ENCODE measurements around the gene SERTAD3.
A peak's percentile ranks its signal among the peaks of the same experiment; 100 is the strongest.
"Not testable (repeated sequence)": the region's sequence is repeated elsewhere in the genome, so short reads cannot be mapped to it uniquely, and the experiment has no call there.

Gene SERTAD3

GRCh38 chr19:40428197-40428596 lies 15.9 kb downstream of the SERTAD3 start:
- H4K8ac ChIP-seq (ENCODE audit: low read length); H2AFZ ChIP-seq (ENCODE audit: low read depth, low read length); H3K79me1 ChIP-seq (replicated peaks; ENCODE audit: low read length, poor library complexity, severe bottlenecking); H3K9me3 ChIP-seq (ENCODE audit: control insufficient read depth, low read length); H3K18ac ChIP-seq (ENCODE audit: low read depth in 1 of 2, low read length in 2 of 2); H3K4ac ChIP-seq (ENCODE audit: low read depth in 1 of 2, low read length in 2 of 2); H3K4me3 ChIP-seq (ENCODE audit: insufficient read depth in 1 of 2, low read depth in 1 of 2, low read length in 2 of 2); H3K23ac ChIP-seq (ENCODE audit: low read length in 2 of 2); H3K27ac ChIP-seq (ENCODE audit: low read length, poor library complexity, severe bottlenecking); H3K36me3 ChIP-seq (ENCODE audit: control insufficient read depth in 1 of 2, insufficient read depth in 2 of 2, low read depth in 1 of 2, low read length in 2 of 2); H2BK120ac ChIP-seq (ENCODE audit: low read depth, low read length); H3K14ac ChIP-seq (ENCODE audit: low read length in 2 of 2); H3K4me2 ChIP-seq (ENCODE audit: low read length, poor library complexity, severe bottlenecking); H2BK5ac ChIP-seq (ENCODE audit: low read depth, low read length, poor library complexity, severe bottlenecking); H2BK12ac ChIP-seq (ENCODE audit: low read length in 2 of 2); H2AK5ac ChIP-seq (ENCODE audit: low read length, severe bottlenecking); H4K91ac ChIP-seq (ENCODE audit: low read length); H2BK15ac ChIP-seq (ENCODE audit: low read depth, poor library complexity, severe bottlenecking); H3K27me3 ChIP-seq (ENCODE audit: control insufficient read depth in 1 of 2, insufficient read depth in 1 of 2, low read length in 2 of 2); H3K9ac ChIP-seq (ENCODE audit: low read length); DNase-seq: not testable (repeated sequence)
- H3K4me1 ChIP-seq (ENCODE audit: control insufficient read depth, insufficient read depth, low read depth, low read length), result peaks cover 10% of the 10 kb centered on the region
- WGBS, result 96% methylated on average over 7 of the region's 7 CpGs

GRCh38 chr19:40425450-40426287 lies 18.5 kb downstream of the SERTAD3 start, which contains the start of gene SERTAD1:
TSS of gene SERTAD1 (minus strand) at chr19:40425992. CDS start at chr19:40423546, 2,446 bp downstream.
- H3K4me2 ChIP-seq (ENCODE audit: low read length, poor library complexity, severe bottlenecking), result peak within 1 kb of the TSS; percentile 94
- H3K27me3 ChIP-seq (ENCODE audit: control insufficient read depth in 1 of 2, insufficient read depth in 1 of 2, low read length in 2 of 2), result no peaks in the 10 kb centered on the region
- H3K14ac ChIP-seq (ENCODE audit: low read length in 2 of 2), result peak within 1 kb of the TSS in 1 of 2 experiments; percentile 94
- H3K9me3 ChIP-seq (ENCODE audit: control insufficient read depth, low read length), result no peaks in the 10 kb centered on the region
- peak within 1 kb of the TSS; percentile 99 for H3K9ac ChIP-seq (ENCODE audit: low read length)
- H2BK12ac ChIP-seq (ENCODE audit: low read length in 2 of 2), result peak within 1 kb of the TSS; percentile 75
- peak within 1 kb of the TSS; percentile 99 for H3K27ac ChIP-seq (ENCODE audit: low read length, poor library complexity, severe bottlenecking)
- H4K8ac ChIP-seq (ENCODE audit: low read length), result peak within 1 kb of the TSS; percentile 83
- peak within 1 kb of the TSS; percentile 80 to 86 for H3K4me3 ChIP-seq (ENCODE audit: insufficient read depth in 1 of 2, low read depth in 1 of 2, low read length in 2 of 2)
- peaks cover 10% of the 10 kb centered on the region for H3K4me1 ChIP-seq (ENCODE audit: control insufficient read depth, insufficient read depth, low read depth, low read length)
- peaks cover 6% of the 10 kb centered on the region for H3K79me1 ChIP-seq (replicated peaks; ENCODE audit: low read length, poor library complexity, severe bottlenecking)
- H2AFZ ChIP-seq (ENCODE audit: low read depth, low read length), result no peak within 1 kb of the TSS
- peak within 1 kb of the TSS; percentile 100 for H2BK15ac ChIP-seq (ENCODE audit: low read depth, poor library complexity, severe bottlenecking)
- H2AK5ac ChIP-seq (ENCODE audit: low read length, severe bottlenecking), result peak within 1 kb of the TSS; percentile 88
- H3K18ac ChIP-seq (ENCODE audit: low read depth in 1 of 2, low read length in 2 of 2), result peak within 1 kb of the TSS; percentile 86 to 96
- under 1% methylated on average over 61 of the region's 75 CpGs for WGBS
- DNase-seq, result peak; percentile 99
- peak within 1 kb of the TSS; percentile 67 to 98 for H3K23ac ChIP-seq (ENCODE audit: low read length in 2 of 2)
- H4K91ac ChIP-seq (ENCODE audit: low read length), result peak within 1 kb of the TSS; percentile 85
- peak within 1 kb of the TSS; percentile 96 for H2BK120ac ChIP-seq (ENCODE audit: low read depth, low read length)
- H3K4ac ChIP-seq (ENCODE audit: low read depth in 1 of 2, low read length in 2 of 2), result peak within 1 kb of the TSS; percentile 73 to 89
- peaks cover 11 to 15% of the 10 kb centered on the region in 2 experiments for H3K36me3 ChIP-seq (ENCODE audit: control insufficient read depth in 1 of 2, insufficient read depth in 2 of 2, low read depth in 1 of 2, low read length in 2 of 2)
- H2BK5ac ChIP-seq (ENCODE audit: low read depth, low read length, poor library complexity, severe bottlenecking), result peak within 1 kb of the TSS; percentile 97

- H3K27ac ChIP-seq (ENCODE audit: low read length, poor library complexity, severe bottlenecking), result peak overlapping the region; percentile 99
- H2AFZ ChIP-seq (ENCODE audit: low read depth, low read length), result no peak overlapping the region
- peak overlapping the region; percentile 75 for H2BK12ac ChIP-seq (ENCODE audit: low read length in 2 of 2)
- peak overlapping the region; percentile 88 for H2AK5ac ChIP-seq (ENCODE audit: low read length, severe bottlenecking)
- H2BK5ac ChIP-seq (ENCODE audit: low read depth, low read length, poor library complexity, severe bottlenecking), result peak overlapping the region; percentile 97
- peak overlapping the region; percentile 99 for H3K9ac ChIP-seq (ENCODE audit: low read length)
- no peaks in the 10 kb centered on the region for H3K27me3 ChIP-seq (ENCODE audit: control insufficient read depth in 1 of 2, insufficient read depth in 1 of 2, low read length in 2 of 2)
- H3K9me3 ChIP-seq (ENCODE audit: control insufficient read depth, low read length), result no peaks in the 10 kb centered on the region
- peaks cover 11% of the 10 kb centered on the region for H3K4me1 ChIP-seq (ENCODE audit: control insufficient read depth, insufficient read depth, low read depth, low read length)
- peak overlapping the region; percentile 67 to 98 for H3K23ac ChIP-seq (ENCODE audit: low read length in 2 of 2)
- peak overlapping the region; percentile 83 for H4K8ac ChIP-seq (ENCODE audit: low read length)
- H3K4me3 ChIP-seq (ENCODE audit: insufficient read depth in 1 of 2, low read depth in 1 of 2, low read length in 2 of 2), result peak overlapping the region; percentile 80 to 86
- peak overlapping the region; percentile 96 for H2BK120ac ChIP-seq (ENCODE audit: low read depth, low read length)
- peak overlapping the region; percentile 86 to 96 for H3K18ac ChIP-seq (ENCODE audit: low read depth in 1 of 2, low read length in 2 of 2)
- H2BK15ac ChIP-seq (ENCODE audit: low read depth, poor library complexity, severe bottlenecking), result peak overlapping the region; percentile 100
- peak overlapping the region; percentile 94 for H3K4me2 ChIP-seq (ENCODE audit: low read length, poor library complexity, severe bottlenecking)
- peaks cover 6% of the 10 kb centered on the region for H3K79me1 ChIP-seq (replicated peaks; ENCODE audit: low read length, poor library complexity, severe bottlenecking)
- peak; percentile 41 for DNase-seq
- peak overlapping the region; percentile 85 for H4K91ac ChIP-seq (ENCODE audit: low read length)
- WGBS, result 1% methylated on average over 20 of the region's 28 CpGs
- H3K14ac ChIP-seq (ENCODE audit: low read length in 2 of 2), result peak overlapping the region; percentile 43 to 94
- peaks cover 11 to 15% of the 10 kb centered on the region in 2 experiments for H3K36me3 ChIP-seq (ENCODE audit: control insufficient read depth in 1 of 2, insufficient read depth in 2 of 2, low read depth in 1 of 2, low read length in 2 of 2)
- peak overlapping the region; percentile 73 to 89 for H3K4ac ChIP-seq (ENCODE audit: low read depth in 1 of 2, low read length in 2 of 2)
Measured at GRCh38 chr19:40424637-40425449, 19.3 kb downstream of the SERTAD3 start.

GRCh38 chr19:40423938-40424337 lies 20.2 kb downstream of the SERTAD3 start:
- no peak overlapping the region for H2AK5ac ChIP-seq (ENCODE audit: low read length, severe bottlenecking)
- no peaks in the 10 kb centered on the region for H3K9me3 ChIP-seq (ENCODE audit: control insufficient read depth, low read length)
- no peak overlapping the region for H2AFZ ChIP-seq (ENCODE audit: low read depth, low read length)
- peaks cover 11% of the 10 kb centered on the region for H3K4me1 ChIP-seq (ENCODE audit: control insufficient read depth, insufficient read depth, low read depth, low read length)
- no peaks in the 10 kb centered on the region for H3K27me3 ChIP-seq (ENCODE audit: control insufficient read depth in 1 of 2, insufficient read depth in 1 of 2, low read length in 2 of 2)
- WGBS, result 100% methylated on average over 1 of the region's 6 CpGs
- peak overlapping the region; percentile 16 for H3K4me2 ChIP-seq (ENCODE audit: low read length, poor library complexity, severe bottlenecking)
- no peak overlapping the region for H2BK12ac ChIP-seq (ENCODE audit: low read length in 2 of 2)
- H3K4ac ChIP-seq (ENCODE audit: low read depth in 1 of 2, low read length in 2 of 2), result no peak overlapping the region
- H3K36me3 ChIP-seq (ENCODE audit: control insufficient read depth in 1 of 2, insufficient read depth in 2 of 2, low read depth in 1 of 2, low read length in 2 of 2), result peaks cover 11 to 15% of the 10 kb centered on the region in 2 experiments
- H3K18ac ChIP-seq (ENCODE audit: low read depth in 1 of 2, low read length in 2 of 2), result no peak overlapping the region
- H2BK5ac ChIP-seq (ENCODE audit: low read depth, low read length, poor library complexity, severe bottlenecking), result no peak overlapping the region
- no peak overlapping the region for H3K27ac ChIP-seq (ENCODE audit: low read length, poor library complexity, severe bottlenecking)
- no peak overlapping the region for H2BK120ac ChIP-seq (ENCODE audit: low read depth, low read length)
- no peak overlapping the region for H4K91ac ChIP-seq (ENCODE audit: low read length)
- no peak for DNase-seq
- H3K79me1 ChIP-seq (replicated peaks; ENCODE audit: low read length, poor library complexity, severe bottlenecking), result peaks cover 6% of the 10 kb centered on the region
- no peak overlapping the region for H3K23ac ChIP-seq (ENCODE audit: low read length in 2 of 2)
- no peak overlapping the region for H2BK15ac ChIP-seq (ENCODE audit: low read depth, poor library complexity, severe bottlenecking)
- no peak overlapping the region for H4K8ac ChIP-seq (ENCODE audit: low read length)
- H3K14ac ChIP-seq (ENCODE audit: low read length in 2 of 2), result no peak overlapping the region
- peak overlapping the region in 1 of 2 experiments; percentile 86 for H3K4me3 ChIP-seq (ENCODE audit: insufficient read depth in 1 of 2, low read depth in 1 of 2, low read length in 2 of 2)
- peak overlapping the region; percentile 99 for H3K9ac ChIP-seq (ENCODE audit: low read length)
